NCI-H187 (cell line): Measurements from ENCODE around the gene C1orf159.
"Not testable (repeated sequence)": the region's sequence is repeated elsewhere in the genome, so short reads cannot be mapped to it uniquely, and the experiment has no call there.

Experiments used
- DNase-seq, 2 experiments: peaks; one replicate each; lab custom pipeline; 2025; lab: John Stamatoyannopoulos, UW

Gene C1orf159

GRCh38 chr1:1081311-1082238 is 34.3 kb downstream of the C1orf159 start:
- no peak for DNase-seq

- no peak for DNase-seq
Observed at GRCh38 chr1:1080951-1081310, 35.0 kb downstream of the C1orf159 start.

- peak in 1 of 2 experiments; percentile 46 for DNase-seq
Observed at GRCh38 chr1:1080122-1080757, 35.6 kb downstream of the C1orf159 start.

- peak in 1 of 2 experiments; percentile 31 for DNase-seq
Observed at GRCh38 chr1:1079408-1080121, 36.3 kb downstream of the C1orf159 start.

- DNase-seq: not testable (repeated sequence)
Observed at GRCh38 chr1:1077396-1077795, 38.5 kb downstream of the C1orf159 start.

- DNase-seq: no peak
Observed at GRCh38 chr1:1075148-1075935, 40.5 kb downstream of the C1orf159 start.

GRCh38 chr1:1074631-1075147 is 41.2 kb downstream of the C1orf159 start:
- no peak for DNase-seq

- DNase-seq: peak; percentile 22 to 23
Observed at GRCh38 chr1:1073743-1074587, 41.9 kb downstream of the C1orf159 start, which contains the start of gene RNF223. Gene RNF223 (minus strand): TSS chr1:1074306. CDS start chr1:1072566, 1,740 bp downstream.

- no peak for DNase-seq
Observed at GRCh38 chr1:1072849-1073742, 42.8 kb downstream of the C1orf159 start.

GRCh38 chr1:1072299-1072848 is 43.5 kb downstream of the C1orf159 start:
- DNase-seq: no peak

- DNase-seq: no peak
Observed at GRCh38 chr1:1071486-1072298, 44.2 kb downstream of the C1orf159 start.

GRCh38 chr1:1069711-1070676 is 45.9 kb downstream of the C1orf159 start:
- no peak for DNase-seq

GRCh38 chr1:1069056-1069710 is 46.7 kb downstream of the C1orf159 start:
- peak; percentile 81 to 83 for DNase-seq

- DNase-seq: peak; percentile 75 to 77
Observed at GRCh38 chr1:1068517-1069055, 47.3 kb downstream of the C1orf159 start.

GRCh38 chr1:1067860-1068516 is 47.9 kb downstream of the C1orf159 start:
- DNase-seq: no peak
